IMR-90 (cell line): ENCODE data around the gene BANP. TPM values are rescaled to one million over a fixed set of nuclear protein-coding genes. Genes with fewer than 3 reads are reported as not detected.
"Not testable (repeated sequence)": the region's sequence is repeated elsewhere in the genome, so short reads cannot be mapped to it uniquely, and the experiment has no call there.

Experiments
- ATAC-seq: fragments of 200-7000 bp; cut with Tn5 transposase; 2 replicates; pipeline ENCODE4 v1.9.1; 2020; ENCODE audit warnings: low read depth, mild to moderate bottlenecking, moderate library complexity
- BruUV-seq: library from RNA; stranded (reverse); fragments of 400-500 nt; replicated peaks from 2 replicates; lab custom pipeline; 2021; lab: Mats Ljungman, UMichigan
- CTCF ChIA-PET: fragments of 300-600 bp; formaldehyde crosslinking; extraction: SDS; loops from one replicate; lab custom pipeline; 2021; ENCODE audit warnings: antibody characterized with exemption; lab: Yijun Ruan, JAX
- POLR2A ChIA-PET: fragments of 300-600 bp; sonication (Branson Sonifier 250); formaldehyde crosslinking; loops from one replicate; lab custom pipeline; 2022; ENCODE audit warnings: antibody characterized with exemption; ENCODE audit not compliant: unreplicated experiment; lab: Charles Lee
- DNase-seq: peaks from one replicate; pipeline ENCODE4 v3.0.0; 2013
- H2AFZ ChIP-seq: replicated peaks from 2 replicates; pipeline ENCODE3; 2013; ENCODE audit warnings: low read length, mild to moderate bottlenecking; ENCODE audit not compliant: poor library complexity
- H2AK5ac ChIP-seq: 2 replicates; pipeline ENCODE4 v1.6.1; 2013; ENCODE audit warnings: low read depth, low read length, inconsistent platforms
- H2AK9ac ChIP-seq: replicated peaks from 2 replicates; pipeline ENCODE3; 2013; ENCODE audit warnings: mild to moderate bottlenecking, low read depth, low read length, moderate library complexity; ENCODE audit not compliant: poor library complexity
- H2BK120ac ChIP-seq: 2 replicates; pipeline ENCODE4 v1.6.1; 2013; ENCODE audit warnings: low read depth, low read length, inconsistent platforms
- H2BK15ac ChIP-seq: 3 replicates; pipeline ENCODE4 v1.6.1; 2013; ENCODE audit warnings: low read depth, low read length, inconsistent platforms
- H2BK20ac ChIP-seq: 2 replicates; pipeline ENCODE4 v1.6.1; 2013; ENCODE audit warnings: low read depth, mild to moderate bottlenecking, inconsistent platforms, low read length, moderate library complexity
- H2BK5ac ChIP-seq: 2 replicates; pipeline ENCODE4 v1.6.1; 2013; ENCODE audit warnings: mild to moderate bottlenecking, low read depth, low read length, inconsistent platforms; ENCODE audit not compliant: poor library complexity, severe bottlenecking
- H3K14ac ChIP-seq: replicated peaks from 2 replicates; pipeline ENCODE4 v1.6.1; 2013; ENCODE audit warnings: low read depth, low read length, inconsistent platforms
- H3K18ac ChIP-seq: 2 replicates; pipeline ENCODE4 v1.6.1; 2013; ENCODE audit warnings: low read depth, low read length, control low read depth
- H3K23ac ChIP-seq: 2 replicates; pipeline ENCODE4 v1.6.1; 2013; ENCODE audit warnings: low read depth, low read length, inconsistent platforms
- H3K27ac ChIP-seq: 2 replicates; pipeline ENCODE4 v1.5.1; 2013; ENCODE audit warnings: mild to moderate bottlenecking, control low read depth, low read length; ENCODE audit not compliant: insufficient read depth
- H3K27me3 ChIP-seq: 2 replicates; pipeline ENCODE4 v1.6.1; 2013; ENCODE audit warnings: low read length; ENCODE audit not compliant: control insufficient read depth, insufficient read depth
- H3K36me3 ChIP-seq: 2 replicates; pipeline ENCODE4 v1.6.1; 2013; ENCODE audit warnings: low read length, mixed read lengths; ENCODE audit not compliant: control insufficient read depth, insufficient read depth
- H3K4ac ChIP-seq: 2 replicates; pipeline ENCODE4 v1.6.1; 2013; ENCODE audit warnings: low read depth, low read length, inconsistent platforms
- H3K4me1 ChIP-seq: 2 replicates; pipeline ENCODE4 v1.6.1; 2013; ENCODE audit warnings: low read length, mixed read lengths; ENCODE audit not compliant: control insufficient read depth, insufficient read depth
- H3K4me2 ChIP-seq: 2 replicates; pipeline ENCODE4 v1.6.1; 2013; ENCODE audit warnings: low read depth, mild to moderate bottlenecking, control low read depth, low read length, moderate library complexity
- H3K4me3 ChIP-seq: 2 replicates; pipeline ENCODE4 v1.5.1; 2013; ENCODE audit warnings: low read depth, mild to moderate bottlenecking, control low read depth, low read length, moderate library complexity; ENCODE audit not compliant: insufficient read depth
- H3K56ac ChIP-seq: 2 replicates; pipeline ENCODE4 v1.6.1; 2013; ENCODE audit warnings: low read length, inconsistent platforms; ENCODE audit not compliant: insufficient read depth; ENCODE audit errors: extremely low read depth
- H3K79me1 ChIP-seq, 2 experiments: 2 replicates each; pipeline ENCODE4 v1.6.1; 2013; ENCODE audit warnings: low read length in 2 of 2, inconsistent platforms in 1 of 2, low read depth in 1 of 2
- H3K9ac ChIP-seq: 2 replicates; pipeline ENCODE4 v1.6.1; 2013; ENCODE audit warnings: low read depth, low read length, control low read depth
- H3K9me1 ChIP-seq: 2 replicates; pipeline ENCODE4 v1.6.1; 2013; ENCODE audit warnings: low read length, inconsistent platforms; ENCODE audit not compliant: insufficient read depth
- H3K9me3 ChIP-seq: 2 replicates; pipeline ENCODE4 v1.6.1; 2013; ENCODE audit warnings: low read length; ENCODE audit not compliant: control insufficient read depth, insufficient read depth
- H4K20me1 ChIP-seq: 2 replicates; pipeline ENCODE4 v1.6.1; 2013; ENCODE audit warnings: low read length, inconsistent platforms; ENCODE audit not compliant: insufficient read depth
- H4K5ac ChIP-seq: 2 replicates; pipeline ENCODE4 v1.6.1; 2013; ENCODE audit warnings: mild to moderate bottlenecking, low read depth, low read length, control low read depth
- H4K8ac ChIP-seq, 2 experiments: 2 replicates each; pipeline ENCODE4 v1.6.1; 2013; ENCODE audit warnings: low read depth in 2 of 2, low read length in 2 of 2, control low read depth in 1 of 2, inconsistent platforms in 1 of 2
- H4K91ac ChIP-seq: 2 replicates; pipeline ENCODE4 v1.6.1; 2013; ENCODE audit warnings: low read depth, low read length, inconsistent platforms; ENCODE audit not compliant: insufficient read depth
- WGBS, 2 experiments: methylation state at CpG; one replicate each; pipeline versions ENCODE4 v1.1.5 to v1.1.7; 2013; ENCODE audit warnings: missing lambda C conversion rate in 2 of 2; ENCODE audit not compliant: insufficient read length in 1 of 2; ENCODE audit errors: extremely low coverage in 2 of 2; 5-methylcytosine and 5-hydroxymethylcytosine counted together
- dilution Hi-C: fragments of 300-500 bp; cut with HindIII; formaldehyde crosslinking; loops from one replicate; pipeline ENCODE4 v1.14.3; 2018; ENCODE audit warnings: low sequenced_read_pairs; ENCODE audit not compliant: unreplicated experiment
- in situ Hi-C: fragments of 300-500 bp; cut with MboI; formaldehyde crosslinking; loops from 3 replicates; pipeline ENCODE4 v1.14.3; 2019; ENCODE audit warnings: low sequenced_read_pairs, inconsistent platforms, mixed read lengths
- intact Hi-C: fragments of 100-400 bp; cut with micrococcal nuclease; formaldehyde crosslinking; loops from 2 replicates; pipeline ENCODE4 v1.10.0; 2022
- polyA plus RNA-seq, 3 experiments: library from polyadenylated mRNA; depleted of rRNA; stranded (reverse); fragments of >200 nt; gene quantifications; 2 replicates each; pipeline ENCODE4 v1.2.3, GENCODE V29; 2012; ENCODE audit warnings: low replicate concordance in 1 of 3
- total RNA-seq: library from RNA; depleted of rRNA; stranded (reverse); fragments of >200 nt; gene quantifications from 2 replicates; pipeline ENCODE4 v1.2.3, GENCODE V29; 2012

The BANP gene
- total and polyA plus RNA-seq, 2 of the 4 experiments (the other 2 are of a cell fraction): 17.4 to 17.9 TPM

- H4K8ac ChIP-seq, H2BK120ac ChIP-seq, H3K23ac ChIP-seq, H4K5ac ChIP-seq, H3K4me2 ChIP-seq, H3K9me3 ChIP-seq, H4K91ac ChIP-seq, H3K27ac ChIP-seq, in situ Hi-C loops, CTCF ChIA-PET, H2AK9ac ChIP-seq, H3K4ac ChIP-seq, H3K9ac ChIP-seq, H3K18ac ChIP-seq, BruUV-seq, H3K14ac ChIP-seq, H3K56ac ChIP-seq, POLR2A ChIA-PET, DNase-seq, H3K36me3 ChIP-seq, intact Hi-C loops, H3K27me3 ChIP-seq, ATAC-seq, H2AK5ac ChIP-seq, H2AFZ ChIP-seq, H2BK15ac ChIP-seq, H2BK5ac ChIP-seq, dilution Hi-C loops, H2BK20ac ChIP-seq, H3K4me3 ChIP-seq: not testable (repeated sequence)
- peaks cover 8 to 35% of the 10 kb centered on the region in 2 experiments; a peak in 3 of 4 replicates for H3K79me1 ChIP-seq
- H3K4me1 ChIP-seq: peaks cover 24% of the 10 kb centered on the region
- WGBS, 2 experiments: 100% methylated on average over 4 of the region's 18 CpGs; no CpG with 5 or more reads in 1 of the 2 experiments
- peaks cover 18% of the 10 kb centered on the region for H3K9me1 ChIP-seq
- peaks cover 15% of the 10 kb centered on the region for H4K20me1 ChIP-seq
These were observed 65.2 kb downstream of the BANP start for GRCh38 chr16:88016386-88016785.
